Natural killer cell treated with Interleukin-12 subunit alpha and Interleukin-12 subunit beta and Interleukin-15 and Interleukin-18, amount 100 ng/mL, for 72 hours (primary cell): ENCODE measurements around the gene WDR75. TPM values are rescaled to one million over a fixed set of nuclear protein-coding genes. Genes with fewer than 3 reads are reported as not detected.
A peak's percentile ranks its signal among the peaks of the same experiment; 100 is the strongest.

ENCODE experiments used
- ATAC-seq, 2 donors: fragments of 150-1000 bp; cut with Tn5 transposase in 1 of 2; sonication (Bioruptor Pico), chemical (Tn5 transposase) in 1 of 2; 2 replicates each; pipeline ENCODE4 v1.10.0; 2021
- DNase-seq: peaks from one replicate; pipeline ENCODE4 v3.0.0; 2022; ENCODE audit warnings: low spot score
- H3K27ac Mint-ChIP-seq, 2 donors: 1 replicate in 1 of 2; 2 replicates in 1 of 2; pipeline ENCODE4 v1.8.0; 2022; ENCODE audit warnings: mixed read lengths in 2 of 2, mild to moderate bottlenecking in 1 of 2, moderate library complexity in 1 of 2
- H3K27me3 Mint-ChIP-seq, 2 donors: 1 replicate in 1 of 2; 2 replicates in 1 of 2; pipeline ENCODE4 v1.8.0; 2022; ENCODE audit warnings: mixed read lengths in 2 of 2
- H3K36me3 Mint-ChIP-seq: one replicate; pipeline ENCODE4 v1.8.0; 2022; ENCODE audit warnings: mixed read lengths
- H3K4me1 Mint-ChIP-seq, 2 donors: 1 replicate in 1 of 2; 2 replicates in 1 of 2; pipeline ENCODE4 v1.8.0; 2022; ENCODE audit warnings: low read depth in 2 of 2, mixed read lengths in 2 of 2, mild to moderate bottlenecking in 1 of 2
- H3K4me3 Mint-ChIP-seq: one replicate; pipeline ENCODE4 v1.8.0; 2022; ENCODE audit warnings: mixed read lengths
- H3K9me3 Mint-ChIP-seq: 2 replicates; pipeline ENCODE4 v1.8.0; 2022; ENCODE audit warnings: mixed read lengths
- total RNA-seq, 2 donors: library from RNA; stranded (reverse); gene quantifications; one replicate each; pipeline ENCODE4 v1.2.3, GENCODE V29; 2022

Gene WDR75
- total RNA-seq, 2 donors from 2014 or later, result 45.1 to 55.6 TPM

GRCh38 chr2:189488008-189488310 is 46.7 kb downstream of the WDR75 start:
- H3K27ac Mint-ChIP-seq, result no peak overlapping the region
- no peak for ATAC-seq
- no peaks in the 10 kb centered on the region for H3K9me3 Mint-ChIP-seq
- H3K36me3 Mint-ChIP-seq, result no peaks in the 10 kb centered on the region
- no peak for DNase-seq
- no peaks in the 10 kb centered on the region for H3K4me1 Mint-ChIP-seq
- H3K4me3 Mint-ChIP-seq, result no peak overlapping the region
- peaks cover 19 to 22% of the 10 kb centered on the region in 2 donors for H3K27me3 Mint-ChIP-seq

DNA sequence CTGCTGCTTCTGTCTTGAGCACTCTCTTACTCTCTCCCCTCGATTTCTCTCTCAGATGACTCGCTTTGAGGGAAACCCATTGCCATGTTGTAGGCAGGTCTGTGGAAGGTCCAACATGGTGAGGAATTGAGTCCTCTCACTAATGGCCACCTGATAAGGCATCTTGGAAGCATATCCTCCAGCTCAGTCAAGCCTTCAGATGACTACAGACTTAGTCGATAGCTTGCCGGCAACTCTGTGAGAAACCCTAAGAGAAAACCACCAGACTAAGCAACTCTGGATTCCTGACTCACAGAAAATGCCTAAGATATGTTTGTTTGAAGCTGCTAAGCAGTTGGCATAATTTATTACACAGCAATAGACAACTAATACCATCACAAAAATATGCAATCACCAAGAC is 51.2 kb downstream of the WDR75 start:
- H3K27ac Mint-ChIP-seq, result no peak overlapping the region
- no peak for DNase-seq
- no peak overlapping the region for H3K4me3 Mint-ChIP-seq
- H3K9me3 Mint-ChIP-seq, result no peaks in the 10 kb centered on the region
- no peak for ATAC-seq
- no peaks in the 10 kb centered on the region for H3K4me1 Mint-ChIP-seq
- H3K27me3 Mint-ChIP-seq, result peaks cover 24 to 41% of the 10 kb centered on the region in 2 donors
- no peaks in the 10 kb centered on the region for H3K36me3 Mint-ChIP-seq

DNA sequence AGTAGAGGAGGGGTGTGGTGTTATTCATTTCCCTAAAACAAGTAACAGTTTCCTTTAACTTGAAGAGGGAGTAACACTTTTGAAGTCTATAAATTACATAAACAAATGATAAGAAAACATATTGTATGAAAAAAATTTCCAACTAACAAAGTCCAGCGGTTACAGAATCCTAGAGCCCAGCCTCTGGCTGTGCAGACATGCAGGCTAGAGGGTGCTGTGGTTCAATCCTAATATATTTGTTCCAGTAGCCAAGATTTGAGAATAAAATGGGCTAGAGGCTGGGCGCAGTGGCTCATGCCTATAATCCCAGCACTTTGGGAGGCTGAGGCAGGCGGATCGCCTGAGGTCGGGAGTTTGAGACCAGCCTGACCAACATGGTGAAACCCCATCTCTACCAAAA is 56.9 kb downstream of the WDR75 start:
- no peak overlapping the region for H3K4me3 Mint-ChIP-seq
- H3K4me1 Mint-ChIP-seq, result no peaks in the 10 kb centered on the region
- no peak overlapping the region for H3K27ac Mint-ChIP-seq
- peaks cover 14 to 26% of the 10 kb centered on the region in 2 donors for H3K27me3 Mint-ChIP-seq
- ATAC-seq, result no peak
- H3K36me3 Mint-ChIP-seq, result no peaks in the 10 kb centered on the region
- H3K9me3 Mint-ChIP-seq, result no peaks in the 10 kb centered on the region
- DNase-seq, result no peak

DNA sequence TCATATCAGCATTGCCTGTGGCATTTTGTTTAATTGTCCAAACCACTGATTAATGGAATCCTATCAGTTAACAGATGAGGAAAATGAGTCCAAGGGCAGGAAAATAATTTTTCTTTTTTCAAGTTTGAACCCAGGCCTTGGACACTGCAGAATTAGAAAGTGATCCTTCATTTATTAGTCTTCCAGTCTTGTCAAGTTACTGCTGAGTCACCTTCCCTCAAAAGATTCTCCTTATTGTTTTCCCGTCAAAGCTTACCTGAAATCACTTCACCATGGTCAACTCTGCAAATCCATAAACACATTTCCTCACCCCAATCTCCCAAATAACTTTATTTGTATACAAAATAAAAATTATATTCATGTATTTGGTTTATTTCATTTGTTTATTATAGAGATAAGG is 57.9 kb downstream of the WDR75 start:
- no peaks in the 10 kb centered on the region for H3K4me1 Mint-ChIP-seq
- ATAC-seq (no peak), DNase-seq (no peak)
- H3K4me3 Mint-ChIP-seq, result no peak overlapping the region
- H3K27ac Mint-ChIP-seq, result no peak overlapping the region
- H3K36me3 Mint-ChIP-seq, result no peaks in the 10 kb centered on the region
- peaks cover 10 to 18% of the 10 kb centered on the region in 2 donors for H3K27me3 Mint-ChIP-seq
- no peaks in the 10 kb centered on the region for H3K9me3 Mint-ChIP-seq

GRCh38 chr2:189500456-189501160 is 59.3 kb downstream of the WDR75 start:
- no peak overlapping the region for H3K27ac Mint-ChIP-seq
- ATAC-seq, result no peak
- no peaks in the 10 kb centered on the region for H3K36me3 Mint-ChIP-seq
- no peak for DNase-seq
- H3K4me3 Mint-ChIP-seq, result no peak overlapping the region
- H3K27me3 Mint-ChIP-seq, result peaks cover 3 to 12% of the 10 kb centered on the region in 2 donors
- no peaks in the 10 kb centered on the region for H3K9me3 Mint-ChIP-seq
- H3K4me1 Mint-ChIP-seq, result peaks cover 0 to 6% of the 10 kb centered on the region in 2 donors

GRCh38 chr2:189501487-189501886 is 60.2 kb downstream of the WDR75 start:
- H3K27ac Mint-ChIP-seq, result no peak overlapping the region
- H3K9me3 Mint-ChIP-seq, result no peaks in the 10 kb centered on the region
- peaks cover 3 to 10% of the 10 kb centered on the region in 2 donors for H3K27me3 Mint-ChIP-seq
- H3K4me3 Mint-ChIP-seq, result no peak overlapping the region
- DNase-seq, result no peak
- no peak for ATAC-seq
- H3K4me1 Mint-ChIP-seq, result peaks cover 0 to 7% of the 10 kb centered on the region in 2 donors
- no peaks in the 10 kb centered on the region for H3K36me3 Mint-ChIP-seq

- H3K27me3 Mint-ChIP-seq, result peaks cover 3 to 10% of the 10 kb centered on the region in 2 donors
- ATAC-seq, result no peak
Observed at GRCh38 chr2:189502714-189503113, 61.4 kb downstream of the WDR75 start.

DNA sequence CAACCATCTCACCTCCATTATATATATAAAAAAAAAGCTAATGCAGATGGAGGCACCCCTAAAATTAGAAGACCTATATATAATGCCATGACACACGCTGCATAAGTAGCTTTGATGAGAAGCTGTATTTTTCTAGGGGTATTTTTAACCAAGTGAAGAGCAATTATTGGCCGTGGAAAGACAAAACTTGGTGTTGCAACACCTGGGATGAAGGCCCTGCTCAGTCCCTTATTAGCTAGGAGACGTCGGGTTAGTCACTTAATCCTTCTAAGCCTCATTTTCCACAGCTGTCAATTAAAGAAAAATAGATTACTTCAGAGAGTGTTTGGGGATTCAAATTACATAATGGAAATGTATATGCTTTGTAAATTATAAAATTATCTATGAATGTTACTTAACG is 63.0 kb downstream of the WDR75 start:
- ATAC-seq, result no peak

More at GRCh38 chr2:189502714-189503113, 61.4 kb downstream of the WDR75 start:
- H3K4me3 Mint-ChIP-seq, result no peak overlapping the region
- H3K36me3 Mint-ChIP-seq, result no peaks in the 10 kb centered on the region
- no peak for DNase-seq
- H3K4me1 Mint-ChIP-seq, result peaks cover 0 to 7% of the 10 kb centered on the region in 2 donors
- H3K9me3 Mint-ChIP-seq, result no peaks in the 10 kb centered on the region
- no peak overlapping the region for H3K27ac Mint-ChIP-seq

GRCh38 chr2:189505492-189505891 is 64.2 kb downstream of the WDR75 start:
- H3K9me3 Mint-ChIP-seq, result no peaks in the 10 kb centered on the region
- H3K4me1 Mint-ChIP-seq, result peaks cover 0 to 7% of the 10 kb centered on the region in 2 donors
- no peaks in the 10 kb centered on the region for H3K36me3 Mint-ChIP-seq
- H3K4me3 Mint-ChIP-seq, result no peak overlapping the region
- H3K27ac Mint-ChIP-seq, result no peak overlapping the region
- ATAC-seq (no peak), DNase-seq (no peak)
- H3K27me3 Mint-ChIP-seq, result peaks cover 3 to 10% of the 10 kb centered on the region in 2 donors

More for the DNA sequence above, 63.0 kb downstream of the WDR75 start:
- Mint-ChIP-seq H3K4me1 (peaks cover 0 to 7% of the 10 kb centered on the region in 2 donors), H3K9me3 (no peaks in the 10 kb centered on the region), H3K27me3 (peaks cover 3 to 10% of the 10 kb centered on the region in 2 donors), H3K36me3 (no peaks in the 10 kb centered on the region), H3K27ac (no peak overlapping the region), H3K4me3 (no peak overlapping the region)
- no peak for DNase-seq

DNA sequence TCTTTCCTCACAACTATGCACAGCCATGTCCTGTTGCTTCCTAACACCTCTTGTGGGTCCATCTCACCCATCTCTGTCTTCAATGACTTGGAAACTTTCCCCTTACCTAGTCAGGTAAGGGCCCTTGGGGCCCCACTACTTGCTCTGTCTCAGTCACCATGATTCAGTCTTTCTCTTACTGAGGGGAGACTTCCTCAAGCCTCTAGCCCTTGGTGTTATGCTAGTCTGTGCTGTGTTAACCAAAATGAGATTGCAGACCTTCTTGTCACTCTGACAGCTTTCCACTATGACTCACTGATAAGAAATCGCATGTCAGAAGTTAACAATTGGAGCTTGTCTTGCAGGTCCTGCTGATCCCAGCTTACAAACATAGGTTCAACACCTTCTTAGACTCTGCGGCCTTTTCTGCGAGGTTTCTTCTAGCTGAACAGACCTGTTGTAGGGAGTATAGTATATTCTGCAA is 65.3 kb downstream of the WDR75 start:
- Mint-ChIP-seq H3K4me3 (no peak overlapping the region), H3K9me3 (no peaks in the 10 kb centered on the region), H3K4me1 (peaks cover 0 to 7% of the 10 kb centered on the region in 2 donors), H3K36me3 (no peaks in the 10 kb centered on the region), H3K27ac (no peak overlapping the region), H3K27me3 (peaks cover 0 to 10% of the 10 kb centered on the region in 2 donors)
- ATAC-seq, result peak in 1 of 2 donors; percentile 69
- no peak for DNase-seq

DNA sequence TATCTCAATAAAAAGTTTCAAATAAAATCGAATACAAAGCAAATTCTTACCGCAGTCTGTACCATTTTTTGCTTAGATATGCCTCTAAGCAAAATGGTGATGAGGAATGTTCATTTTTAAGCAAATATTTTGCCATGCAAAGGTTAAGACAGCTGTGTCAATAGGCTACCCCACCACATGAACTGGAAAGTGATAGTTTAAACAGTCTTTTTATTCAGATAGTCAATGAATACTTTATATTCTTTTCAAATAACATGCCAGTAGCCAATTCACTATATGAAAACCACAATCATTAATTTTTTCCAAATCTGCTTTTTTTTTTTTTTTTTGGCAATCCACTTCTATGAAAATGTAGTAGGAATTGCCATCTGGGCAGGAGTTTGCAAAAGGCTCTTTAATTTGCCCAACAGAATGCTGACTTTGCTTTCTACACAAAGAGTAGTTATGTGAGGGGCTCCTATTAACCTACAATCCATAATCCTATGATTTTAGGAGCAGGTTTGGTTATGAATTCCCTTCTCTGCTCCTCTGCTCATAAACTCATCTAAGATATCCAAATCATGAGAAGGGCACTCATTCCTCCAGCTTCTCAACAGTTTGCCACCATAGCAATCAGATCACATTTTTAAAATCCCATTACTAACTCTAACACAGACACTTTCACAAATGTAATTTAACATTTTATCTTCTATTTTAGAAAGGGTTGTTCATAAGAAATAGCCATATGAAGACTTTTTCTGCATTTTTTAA is 70.1 kb downstream of the WDR75 start:
- no peaks in the 10 kb centered on the region for H3K36me3 Mint-ChIP-seq
- H3K9me3 Mint-ChIP-seq, result no peaks in the 10 kb centered on the region
- H3K27ac Mint-ChIP-seq, result no peak overlapping the region
- peaks cover 2 to 18% of the 10 kb centered on the region in 2 donors for H3K27me3 Mint-ChIP-seq
- no peak for DNase-seq
- no peaks in the 10 kb centered on the region for H3K4me1 Mint-ChIP-seq
- no peak for ATAC-seq
- H3K4me3 Mint-ChIP-seq, result no peak overlapping the region

DNA sequence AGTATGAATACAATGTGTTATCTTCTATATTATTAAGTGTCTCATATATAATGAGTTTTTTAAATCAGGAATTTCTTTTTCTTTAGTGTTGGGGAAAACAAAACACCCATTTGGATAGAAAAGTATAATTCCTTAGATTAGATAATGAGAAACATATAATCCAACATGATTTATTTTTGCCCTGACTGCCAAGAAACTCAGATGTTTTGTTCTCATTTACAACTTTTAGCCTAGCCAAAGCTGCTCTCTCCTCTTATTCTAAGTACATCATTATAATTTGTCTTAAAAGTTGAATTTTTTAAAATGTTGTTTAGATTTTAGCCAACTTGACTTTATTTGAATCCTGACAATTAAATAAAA is 70.7 kb downstream of the WDR75 start:
- Mint-ChIP-seq H3K4me3 (no peak overlapping the region), H3K4me1 (no peaks in the 10 kb centered on the region), H3K27me3 (peaks cover 2 to 24% of the 10 kb centered on the region in 2 donors), H3K9me3 (no peaks in the 10 kb centered on the region), H3K36me3 (no peaks in the 10 kb centered on the region), H3K27ac (no peak overlapping the region)
- ATAC-seq (no peak), DNase-seq (no peak)

- Mint-ChIP-seq H3K27ac (no peak overlapping the region), H3K36me3 (no peaks in the 10 kb centered on the region), H3K27me3 (peaks cover 2 to 32% of the 10 kb centered on the region in 2 donors), H3K4me3 (no peak overlapping the region), H3K9me3 (no peaks in the 10 kb centered on the region), H3K4me1 (no peaks in the 10 kb centered on the region)
- ATAC-seq (no peak), DNase-seq (no peak)
Observed at GRCh38 chr2:189512879-189513278, 71.6 kb downstream of the WDR75 start.

GRCh38 chr2:189514104-189514503 is 72.8 kb downstream of the WDR75 start:
- DNase-seq, result no peak
- no peaks in the 10 kb centered on the region for H3K36me3 Mint-ChIP-seq
- H3K4me3 Mint-ChIP-seq, result no peak overlapping the region
- H3K27me3 Mint-ChIP-seq, result peaks cover 3 to 32% of the 10 kb centered on the region in 2 donors
- H3K27ac Mint-ChIP-seq, result no peak overlapping the region
- H3K4me1 Mint-ChIP-seq, result no peaks in the 10 kb centered on the region
- ATAC-seq, result no peak
- no peaks in the 10 kb centered on the region for H3K9me3 Mint-ChIP-seq
